ENCODE data around the gene LPXN.

LPXN gene

DNA sequence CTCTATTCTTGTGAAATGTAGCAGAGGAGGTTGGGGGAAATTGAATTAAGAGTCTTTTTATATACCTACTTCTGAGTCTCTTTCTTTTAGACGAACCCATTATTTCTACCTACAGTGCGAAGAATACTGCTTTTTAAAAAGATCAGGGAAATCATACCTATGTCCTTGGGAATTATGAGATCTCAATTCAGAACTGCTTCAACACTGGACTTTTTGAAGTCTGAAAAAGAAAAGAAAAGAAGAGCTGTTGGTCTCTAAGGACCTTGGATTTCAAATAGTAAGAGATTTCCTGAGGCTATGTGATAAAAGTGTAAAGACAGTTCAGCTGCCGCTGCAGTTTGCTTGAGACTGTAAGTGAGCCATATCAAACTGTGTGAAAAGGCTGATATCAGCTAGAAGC is 64.0 kb downstream of the LPXN start:
- DNase-seq, result no peak

- no peak for DNase-seq
Observed at GRCh38 chr11:58509748-58510147, 65.9 kb downstream of the LPXN start.

DNA sequence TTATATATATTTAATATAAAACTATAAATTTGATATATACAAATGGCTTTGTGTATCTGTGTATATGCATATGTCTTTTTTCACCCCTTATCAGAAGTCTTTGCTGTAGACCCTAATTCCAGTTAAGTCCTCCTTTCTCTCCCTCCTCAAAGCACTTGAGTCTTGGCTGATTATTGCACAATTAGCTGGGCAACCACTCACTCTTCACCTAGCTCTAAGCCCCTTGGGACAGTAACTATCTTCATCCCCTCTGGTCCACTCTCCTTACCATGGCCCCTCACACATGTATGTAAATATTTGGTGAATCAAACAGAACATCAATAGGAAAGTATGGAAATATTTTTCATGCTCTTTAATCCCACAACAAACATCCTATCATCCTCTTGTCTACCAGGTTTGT is 66.8 kb downstream of the LPXN start:
- no peak for DNase-seq

DNA sequence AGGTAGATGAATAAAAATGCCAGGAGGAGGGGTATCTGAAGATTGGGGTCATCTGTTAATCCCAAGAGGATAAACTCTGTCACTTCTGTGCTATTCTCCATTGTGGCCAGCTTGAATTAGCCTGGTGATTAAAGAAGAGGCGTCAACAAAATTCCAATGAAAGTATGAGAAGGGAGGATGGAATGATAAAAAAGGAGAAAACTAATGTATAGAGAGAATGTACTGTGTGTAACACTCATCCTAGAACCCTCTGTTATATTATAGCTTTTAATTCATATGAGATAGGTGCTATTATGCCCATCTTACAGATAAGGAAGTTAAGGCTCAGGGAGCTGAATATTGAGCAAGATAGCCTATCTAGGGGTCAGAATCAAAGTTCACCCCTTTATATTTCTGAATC is 67.7 kb downstream of the LPXN start, which contains the start of gene OR5B21:
Gene OR5B21 (minus strand): TSS at position 101 of the 400 bp plus-strand sequence. CDS start 0 bp downstream, at position 101.
- no peak for DNase-seq

DNA sequence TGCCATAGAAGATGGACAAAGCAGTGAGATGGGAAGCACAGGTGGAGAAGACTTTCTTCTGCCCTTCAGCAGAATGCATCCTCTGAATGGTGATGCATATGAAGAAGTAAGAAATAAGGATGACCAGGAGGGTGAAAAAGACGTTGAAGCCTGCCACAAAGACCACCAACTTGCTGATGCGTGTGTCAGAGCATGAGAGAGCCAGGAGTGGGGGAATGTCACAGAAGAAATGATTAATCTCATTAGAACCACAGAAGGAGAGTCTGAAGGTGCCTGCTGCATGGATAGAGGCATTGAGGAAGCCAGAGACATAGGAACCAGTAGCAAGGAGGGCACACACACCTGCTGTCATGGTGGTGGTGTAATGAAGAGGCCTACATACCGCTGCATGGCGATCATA is 68.3 kb downstream of the LPXN start:
- no peak for DNase-seq

DNA sequence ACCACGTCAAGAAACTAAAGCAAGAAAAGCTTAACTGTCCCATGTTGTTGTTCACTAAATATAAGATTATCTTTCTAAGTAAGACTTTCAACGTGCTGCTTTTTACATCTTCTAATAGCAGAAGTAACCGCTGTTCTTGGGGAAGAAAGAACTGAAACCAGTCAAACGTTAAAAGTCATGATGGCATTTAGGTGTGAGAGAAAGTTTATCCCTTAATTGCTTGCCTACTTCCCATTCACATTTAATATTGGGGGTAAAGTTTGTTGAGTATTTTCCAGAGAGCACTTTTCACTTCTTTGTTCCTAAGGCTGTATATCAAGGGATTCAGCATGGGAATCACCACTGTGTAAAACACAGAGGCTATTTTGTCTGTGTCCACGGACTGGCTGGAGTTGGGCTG is 68.7 kb downstream of the LPXN start:
- DNase-seq, result no peak

- no peak for DNase-seq
Observed at GRCh38 chr11:58505849-58506248, 69.8 kb downstream of the LPXN start.

DNA sequence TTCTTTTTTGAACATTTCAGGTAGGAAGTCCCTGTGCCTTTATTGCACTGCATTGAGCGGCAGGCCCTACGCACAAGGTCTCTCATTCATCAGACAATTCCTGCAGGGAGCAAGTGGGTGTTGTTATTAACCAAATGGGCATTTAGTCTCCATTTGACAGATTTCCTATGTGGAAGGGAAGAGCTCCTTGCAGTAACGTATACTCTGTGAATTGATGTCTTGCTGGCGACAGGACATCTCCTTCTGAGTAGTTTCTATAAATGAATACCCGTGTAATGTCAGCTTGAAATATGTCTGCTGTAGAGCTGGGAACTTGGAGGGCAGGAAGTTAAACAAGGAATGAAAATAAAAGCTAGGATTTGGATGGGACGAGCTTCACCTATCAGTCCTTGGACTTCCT is 71.4 kb downstream of the LPXN start:
- DNase-seq, result no peak

GRCh38 chr11:58503361-58503856 is 72.2 kb downstream of the LPXN start:
- DNase-seq, result no peak

DNA sequence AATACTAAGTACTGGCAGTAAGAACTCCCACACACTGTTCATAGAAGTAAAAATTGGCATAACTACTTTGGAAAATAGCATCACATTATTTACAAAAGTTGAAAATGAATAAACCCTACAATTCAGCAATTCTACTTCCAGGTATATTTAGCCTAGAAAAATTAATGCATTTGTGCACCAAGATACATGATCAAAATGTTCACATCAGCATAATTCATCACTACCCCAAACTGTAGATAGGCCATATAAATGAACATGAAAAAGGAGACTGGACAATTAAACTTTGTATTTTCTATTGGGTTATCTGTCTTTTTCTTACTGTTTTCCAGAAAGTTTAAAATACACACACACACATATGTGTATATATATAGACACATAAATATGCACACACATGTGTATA is 73.7 kb downstream of the LPXN start:
- DNase-seq, result no peak

- no peak for DNase-seq
Observed at GRCh38 chr11:58498464-58498863, 77.2 kb downstream of the LPXN start.

GRCh38 chr11:58497951-58498350 is 77.7 kb downstream of the LPXN start:
- no peak for DNase-seq

- DNase-seq, result no peak
Observed at GRCh38 chr11:58495906-58496305, 79.8 kb downstream of the LPXN start.

DNA sequence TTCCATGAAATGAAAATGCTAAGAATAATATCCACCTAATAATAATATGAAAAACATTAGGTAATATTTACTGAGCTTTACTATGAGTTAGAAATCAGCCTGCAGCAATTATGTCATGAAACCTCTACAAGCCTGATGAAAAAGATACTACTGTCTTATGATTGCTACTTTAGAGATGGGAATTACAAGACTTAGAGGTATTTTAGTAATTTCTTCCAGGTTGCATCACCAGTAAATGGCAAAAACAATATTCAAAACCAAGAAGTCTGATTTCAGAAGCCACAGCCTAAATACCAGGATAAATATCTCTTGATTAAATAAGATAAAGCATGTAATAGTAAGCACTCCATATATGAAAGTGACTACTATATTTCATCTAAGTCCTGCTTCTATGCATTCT is 81.6 kb downstream of the LPXN start:
- DNase-seq, result no peak

GRCh38 chr11:58493676-58494075 is 82.0 kb downstream of the LPXN start:
- no peak for DNase-seq

DNA sequence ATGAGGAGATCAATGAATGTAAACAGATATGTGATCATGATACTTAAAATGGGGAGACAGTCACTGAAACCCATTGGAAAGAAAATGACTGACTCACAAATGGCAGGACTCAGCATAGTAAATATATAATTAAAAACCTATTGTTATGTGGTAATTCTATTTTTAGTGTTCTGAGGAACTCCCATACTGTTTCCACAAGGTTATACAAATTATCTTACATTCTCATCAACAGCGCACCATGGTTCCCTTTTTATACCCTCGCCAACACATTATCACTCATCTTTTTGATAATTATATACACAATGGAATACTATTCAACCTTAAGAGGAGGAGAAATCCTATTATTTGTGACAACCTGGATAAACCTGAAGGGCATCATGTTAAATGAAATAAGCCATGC is 84.8 kb downstream of the LPXN start:
- no peak for DNase-seq

DNA sequence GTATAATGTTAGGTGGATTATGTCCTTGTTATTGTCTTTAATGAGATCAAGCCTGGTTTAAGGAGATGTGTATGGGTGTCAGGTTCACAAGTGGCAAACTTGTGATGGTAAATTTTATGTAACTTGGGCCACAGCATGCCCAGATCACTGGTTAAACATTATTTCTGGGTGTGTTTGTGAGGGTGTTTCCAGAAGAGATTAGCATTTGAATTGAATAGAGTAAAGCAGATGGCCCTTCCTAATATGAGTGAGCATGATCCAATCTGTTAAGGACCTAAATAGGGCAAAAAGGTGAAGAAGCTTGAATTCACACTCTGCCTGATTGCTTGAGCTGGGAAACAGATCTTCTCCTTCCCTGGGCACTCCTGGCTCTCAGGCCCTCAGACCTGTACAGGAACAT is 88.5 kb downstream of the LPXN start:
- no peak for DNase-seq

GRCh38 chr11:58485961-58486360 is 89.7 kb downstream of the LPXN start:
- DNase-seq, result no peak
